ENCODE data around the gene GALNT10. TPM values are rescaled to one million over a fixed set of nuclear protein-coding genes. Genes with fewer than 3 reads are reported as not detected.
"Not testable (repeated sequence)": the region's sequence is repeated elsewhere in the genome, so short reads cannot be mapped to it uniquely, and the experiment has no call there.

Gene GALNT10
- total and polyA plus RNA-seq, 8 donors = 5.3 to 76.4 (median 27.4) TPM

GRCh38 chr5:154145268-154145667 is 45.3 kb upstream of the GALNT10 start:
- no peak for DNase-seq
- no peaks in the 10 kb centered on the region for H3K36me3 ChIP-seq
- H3K27me3 ChIP-seq = no peaks in the 10 kb centered on the region
- WGBS, 5 donors = 78 to 89% (median 87%) methylated on average over 4 of the region's 4 CpGs
- no peak for TF ChIP-seq POLR2AphosphoS5 (IDR thresholded peaks at IDR 0.05)
- TF ChIP-seq EP300 (IDR thresholded peaks at IDR 0.05) = no peak
- no peak overlapping the region for H3K4me3 ChIP-seq
- no peaks in the 10 kb centered on the region for H3K9me3 ChIP-seq
- H3K27ac ChIP-seq = no peak overlapping the region
- peaks cover 0 to 6% (median 2%) of the 10 kb centered on the region in 4 donors for H3K4me1 ChIP-seq
- intact Hi-C loops (cut with DNase I; ENCODE audit: low total_unique reads) = no loop called here

- H3K27ac ChIP-seq = no peak overlapping the region
- TF ChIP-seq CTCF (IDR thresholded peaks at IDR 0.05) (no peak), POLR2AphosphoS5 (IDR thresholded peaks at IDR 0.05) (no peak), EP300 (IDR thresholded peaks at IDR 0.05) (no peak), POLR2A (IDR thresholded peaks at IDR 0.05) (no peak)
- H3K36me3 ChIP-seq = no peaks in the 10 kb centered on the region
- intact Hi-C loops (cut with DNase I; ENCODE audit: low total_unique reads) = no loop called here
- H3K27me3 ChIP-seq = no peaks in the 10 kb centered on the region
- DNase-seq = no peak
- H3K4me3 ChIP-seq = no peak overlapping the region
- H3K9me3 ChIP-seq = no peaks in the 10 kb centered on the region
- H3K4me1 ChIP-seq = peaks cover 0 to 8% (median 4%) of the 10 kb centered on the region in 4 donors
Observed at GRCh38 chr5:154146409-154146808, 44.1 kb upstream of the GALNT10 start.

DNA sequence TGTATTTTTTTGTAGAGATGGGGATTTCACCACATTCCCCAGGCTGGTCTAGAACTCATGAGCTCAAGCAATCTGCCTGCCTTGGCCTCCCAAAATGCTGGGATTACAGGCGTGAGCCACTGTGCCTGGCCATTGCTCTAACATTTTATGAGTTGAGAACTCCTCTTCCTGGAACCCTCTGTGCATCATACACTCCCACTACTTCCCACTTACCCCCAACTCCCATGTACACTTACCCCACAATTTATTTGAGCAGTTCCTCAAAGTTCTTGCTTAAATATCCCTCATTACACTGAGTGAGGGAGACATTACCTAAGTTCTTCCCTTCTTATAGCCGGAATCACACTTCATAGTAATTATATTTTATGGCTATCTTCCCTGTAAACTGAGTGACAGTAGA is 42.9 kb upstream of the GALNT10 start:
- no peak for TF ChIP-seq POLR2A (IDR thresholded peaks at IDR 0.05)
- TF ChIP-seq POLR2AphosphoS5 (IDR thresholded peaks at IDR 0.05) = no peak
- TF ChIP-seq EP300 (IDR thresholded peaks at IDR 0.05) = no peak
- TF ChIP-seq CTCF (IDR thresholded peaks at IDR 0.05) = no peak
- DNase-seq = no peak
- WGBS, 5 donors = 90 to 96% (median 95%) methylated on average over 2 of the region's 2 CpGs
- H3K4me3 ChIP-seq = no peak overlapping the region
- no peaks in the 10 kb centered on the region for H3K27me3 ChIP-seq
- no peaks in the 10 kb centered on the region for H3K36me3 ChIP-seq
- peaks cover 0 to 8% (median 4%) of the 10 kb centered on the region in 4 donors for H3K4me1 ChIP-seq
- no peak overlapping the region for H3K27ac ChIP-seq
- H3K9me3 ChIP-seq = no peaks in the 10 kb centered on the region
- intact Hi-C loops (cut with DNase I; ENCODE audit: low total_unique reads) = no loop called here

DNA sequence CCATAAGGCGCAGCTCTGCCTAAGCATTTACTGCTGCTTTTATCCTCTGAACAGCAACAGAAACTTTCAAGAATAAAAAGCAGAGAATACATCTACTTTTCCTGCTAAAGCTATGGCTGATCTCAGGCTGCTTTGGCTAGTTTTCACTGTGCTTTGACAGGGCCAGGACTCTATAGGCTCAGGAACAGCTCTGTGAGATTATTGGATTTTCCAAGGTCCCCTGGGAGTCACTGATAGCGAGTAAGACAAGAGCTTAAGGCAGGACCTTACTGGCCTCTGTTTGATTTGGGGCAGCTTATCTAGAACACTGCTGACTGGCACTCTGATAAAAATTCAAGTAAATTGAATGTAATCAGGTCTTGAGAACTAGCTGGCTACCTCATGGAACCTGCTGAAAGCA is 40.1 kb upstream of the GALNT10 start:
- H3K4me1 ChIP-seq; H3K27me3 ChIP-seq; H3K4me3 ChIP-seq; DNase-seq; intact Hi-C loops (cut with DNase I; ENCODE audit: low total_unique reads); H3K36me3 ChIP-seq; H3K9me3 ChIP-seq: not testable (repeated sequence)
- H3K27ac ChIP-seq = peak overlapping the region in 1 of 5 donors; percentile 38
- TF ChIP-seq POLR2AphosphoS5 (IDR thresholded peaks at IDR 0.05) = peak in 1 of 3 donors; percentile 39
- 37 to 74% (median 59%) methylated on average over 2 of the region's 2 CpGs for WGBS, 5 donors

DNA sequence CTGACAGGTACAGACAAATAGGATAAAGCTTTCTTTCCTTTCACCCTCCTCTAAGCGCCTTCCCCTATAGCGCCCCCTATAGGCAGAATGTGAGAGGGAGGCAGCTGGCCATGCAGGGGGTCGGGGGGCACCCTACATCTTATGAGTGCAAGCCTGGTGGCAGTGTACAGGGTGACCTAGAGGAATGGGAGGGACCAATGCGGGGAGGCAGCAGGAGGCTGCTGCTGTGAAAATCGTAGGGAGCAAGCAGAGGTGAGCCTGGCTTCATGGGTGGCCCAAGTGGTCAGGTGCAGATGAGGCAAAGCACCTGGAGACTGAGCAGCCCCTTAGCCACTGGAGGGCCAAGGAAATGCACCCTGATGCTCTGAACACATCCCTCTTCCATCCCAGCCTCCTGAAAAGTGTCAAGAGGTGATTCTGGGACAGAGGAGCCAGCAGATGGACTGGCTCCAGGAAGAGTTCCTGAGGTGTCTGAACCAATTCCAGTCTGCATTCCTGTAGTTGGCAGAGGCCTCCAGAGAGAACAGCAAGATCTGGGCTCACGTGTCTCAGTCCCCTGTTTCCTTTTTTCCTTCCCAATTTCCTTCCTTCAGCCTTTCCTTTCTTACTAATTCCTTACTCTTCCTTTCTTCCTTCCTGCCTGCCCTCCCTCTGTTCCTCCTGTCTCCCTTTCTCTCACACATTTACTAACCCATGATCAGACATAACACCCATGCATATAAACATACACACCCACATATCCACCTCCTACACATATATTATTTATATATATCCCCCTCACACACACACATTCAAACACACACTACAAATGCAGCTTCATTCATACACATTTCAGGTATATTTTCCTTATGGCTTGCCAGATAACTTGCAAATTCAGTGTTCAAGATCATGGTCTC is 32.8 kb upstream of the GALNT10 start:
- Histone ChIP-seq H3K4me1 (peaks cover 0 to 2% (median 0%) of the 10 kb centered on the region in 4 donors), H3K4me3 (no peak overlapping the region), H3K27me3 (no peaks in the 10 kb centered on the region), H3K9me3 (no peaks in the 10 kb centered on the region), H3K36me3 (no peaks in the 10 kb centered on the region), H3K27ac (no peak overlapping the region)
- intact Hi-C loops (cut with DNase I; ENCODE audit: low total_unique reads) = no loop called here
- TF ChIP-seq POLR2A (IDR thresholded peaks at IDR 0.05) = no peak
- peak in 1 of 7 experiments; percentile 14 for TF ChIP-seq CTCF (IDR thresholded peaks at IDR 0.05)
- no peak for TF ChIP-seq EP300 (IDR thresholded peaks at IDR 0.05)
- no peak for TF ChIP-seq POLR2AphosphoS5 (IDR thresholded peaks at IDR 0.05)
- 53 to 66% (median 57%) methylated on average over 6 of the region's 6 CpGs for WGBS, 5 donors
- no peak for DNase-seq

All from stomach (tissue), 9 donors.